Bone marrow (tissue), 2 donors: Measurements from ENCODE around the gene KCNC3.
A peak's percentile ranks its signal among the peaks of the same experiment; 100 is the strongest.
"Not testable (repeated sequence)": the region's sequence is repeated elsewhere in the genome, so short reads cannot be mapped to it uniquely, and the experiment has no call there.

Source experiments
- DNase-seq, 2 donors: peaks; one replicate each; lab custom pipeline; 2025; lab: John Stamatoyannopoulos, UW

Gene KCNC3

GRCh38 chr19:50353487-50353880, 24.3 kb upstream of the KCNC3 start:
- not testable (repeated sequence) for DNase-seq

GRCh38 chr19:50352242-50352641, 23.1 kb upstream of the KCNC3 start:
- DNase-seq, result no peak

DNA sequence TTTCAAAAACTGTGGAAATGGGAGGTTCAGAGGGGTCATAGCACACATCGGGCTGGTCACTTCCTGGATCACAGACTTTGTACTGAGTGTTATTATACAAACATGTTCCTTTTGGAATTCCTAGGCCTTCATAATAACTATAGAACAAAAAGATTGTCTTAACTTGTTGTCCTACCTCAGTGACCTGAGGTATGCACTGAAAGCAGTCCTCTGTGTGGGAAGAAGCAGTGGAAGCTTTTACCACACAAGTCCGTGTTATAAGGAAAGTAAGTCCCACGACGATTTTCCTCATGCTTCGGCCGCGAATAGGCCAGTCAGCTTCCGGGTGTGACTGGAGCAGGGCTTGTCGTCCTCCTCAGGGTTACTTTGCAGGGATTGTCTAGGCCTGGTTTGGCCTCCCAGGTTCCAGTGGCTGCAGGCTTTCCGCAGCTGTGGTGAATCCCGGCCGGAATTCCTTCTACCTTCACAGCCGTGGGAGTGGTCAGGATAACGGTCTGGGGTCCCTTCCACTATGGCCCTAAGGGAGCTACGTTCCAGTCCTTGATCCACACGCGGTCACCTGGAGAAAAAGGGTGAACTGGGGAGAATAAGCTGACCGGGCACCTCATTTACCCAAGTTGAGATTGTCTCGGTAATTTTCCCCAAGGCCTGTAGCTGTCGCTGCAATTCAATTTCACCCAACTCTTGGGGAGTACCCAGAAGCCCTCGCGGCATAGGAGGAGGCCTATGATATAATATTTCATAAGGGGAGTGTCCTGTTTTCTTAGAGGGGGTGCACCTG, 20.3 kb upstream of the KCNC3 start:
- no peak for DNase-seq

- DNase-seq, result not testable (repeated sequence)
Measured at GRCh38 chr19:50347089-50347581, 18.0 kb upstream of the KCNC3 start.

GRCh38 chr19:50344661-50345318, 15.6 kb upstream of the KCNC3 start:
- DNase-seq, result no peak

GRCh38 chr19:50341091-50341564, 12.0 kb upstream of the KCNC3 start:
- DNase-seq, result no peak

- no peak for DNase-seq
Measured at GRCh38 chr19:50340331-50340730, 11.2 kb upstream of the KCNC3 start.

DNA sequence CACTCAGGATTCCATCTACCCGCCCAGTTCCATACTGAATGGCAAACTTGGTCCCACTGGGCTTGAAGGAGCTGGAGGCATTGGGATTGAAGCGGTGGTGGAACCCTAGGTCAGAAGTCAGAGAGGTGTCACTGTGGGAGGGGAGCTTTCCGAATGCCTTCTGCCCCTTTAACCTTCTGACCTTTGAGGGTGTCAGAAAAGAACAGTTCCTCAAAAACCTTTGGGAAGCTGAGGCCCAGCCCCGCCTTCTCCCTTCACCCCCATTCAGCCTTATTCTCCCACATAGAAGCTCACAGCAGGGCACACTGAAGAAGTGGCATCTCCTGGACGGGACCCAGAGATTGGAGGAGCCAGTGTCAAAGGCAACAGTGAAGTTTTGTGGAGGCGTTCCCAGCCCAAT, 7.9 kb upstream of the KCNC3 start:
- DNase-seq, result not testable (repeated sequence)

DNA sequence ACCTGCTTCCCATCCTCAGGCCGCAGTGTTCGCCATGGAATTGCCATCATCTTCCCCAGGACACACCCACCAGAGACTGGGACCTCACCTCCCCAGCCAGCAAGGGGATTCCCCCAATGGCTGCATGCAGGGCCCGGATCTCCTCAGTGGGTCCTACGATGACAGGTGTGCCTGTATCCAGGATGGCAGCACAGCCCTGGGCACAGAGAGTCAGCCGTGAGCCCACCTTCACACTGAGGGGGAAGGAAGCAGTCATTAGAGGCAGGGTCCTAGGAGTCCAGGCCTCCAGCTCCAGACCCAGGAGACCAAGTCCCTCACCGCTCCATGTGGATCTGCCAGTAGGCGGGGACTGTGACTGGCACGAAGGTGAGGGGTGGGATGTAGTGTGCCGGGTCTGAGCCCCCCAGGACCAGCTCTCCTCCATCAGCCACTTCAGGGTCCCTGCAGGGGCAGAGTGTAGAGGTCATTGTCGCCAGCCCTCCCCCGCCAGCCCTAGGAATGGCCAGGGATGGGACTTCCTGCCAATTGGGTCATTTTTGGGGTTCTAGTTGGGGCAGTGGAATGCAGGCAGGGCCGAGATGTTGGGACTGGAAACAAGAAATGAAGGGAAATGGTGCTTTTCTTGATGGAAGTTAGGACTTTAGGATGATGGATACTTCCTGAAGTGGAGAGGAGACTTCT, 5.7 kb upstream of the KCNC3 start:
- no peak for DNase-seq

GRCh38 chr19:50333737-50334617, 4.8 kb upstream of the KCNC3 start:
- DNase-seq, result peak in 1 of 2 donors; percentile 96

DNA sequence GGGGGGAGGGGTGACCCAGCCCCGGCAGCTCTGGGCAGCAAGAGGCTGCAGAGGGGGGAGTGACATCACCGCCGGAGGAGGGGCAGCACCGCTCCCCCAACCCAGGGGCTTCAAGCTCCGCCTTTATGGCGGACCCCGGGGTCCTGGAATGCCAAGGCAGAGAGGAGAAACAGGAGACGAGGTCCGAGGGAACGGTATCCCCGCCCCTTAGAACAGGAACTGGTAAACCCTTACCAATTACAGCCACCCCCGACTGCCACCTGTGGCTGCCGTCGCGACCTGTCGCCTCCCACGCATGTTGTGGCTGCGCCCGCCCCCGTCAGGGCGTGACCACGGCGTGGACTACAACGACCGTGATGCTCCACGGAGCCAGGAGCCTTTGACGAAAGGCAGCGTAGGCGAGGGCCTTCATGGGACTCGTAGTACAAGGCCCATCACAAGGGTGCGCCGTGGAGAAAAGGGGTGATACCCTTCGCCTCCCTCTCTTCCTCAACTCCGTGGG, 4.1 kb upstream of the KCNC3 start:
- peak in 1 of 2 donors; percentile 96 for DNase-seq

GRCh38 chr19:50332244-50333038, 3.3 kb upstream of the KCNC3 start:
- no peak for DNase-seq

DNA sequence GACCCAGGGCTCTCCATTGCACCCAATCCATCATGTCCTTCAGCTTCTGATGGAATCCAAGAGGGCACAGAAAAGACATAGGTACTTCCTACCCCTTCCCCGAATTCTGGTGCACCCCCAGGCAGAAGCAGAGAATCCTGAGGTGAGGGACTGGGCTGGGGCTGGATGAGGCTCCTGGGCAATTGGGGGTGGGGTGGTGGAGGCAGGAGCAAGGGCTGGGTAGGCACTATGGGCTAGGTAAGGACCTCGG, 2.7 kb upstream of the KCNC3 start:
- DNase-seq, result no peak

DNA sequence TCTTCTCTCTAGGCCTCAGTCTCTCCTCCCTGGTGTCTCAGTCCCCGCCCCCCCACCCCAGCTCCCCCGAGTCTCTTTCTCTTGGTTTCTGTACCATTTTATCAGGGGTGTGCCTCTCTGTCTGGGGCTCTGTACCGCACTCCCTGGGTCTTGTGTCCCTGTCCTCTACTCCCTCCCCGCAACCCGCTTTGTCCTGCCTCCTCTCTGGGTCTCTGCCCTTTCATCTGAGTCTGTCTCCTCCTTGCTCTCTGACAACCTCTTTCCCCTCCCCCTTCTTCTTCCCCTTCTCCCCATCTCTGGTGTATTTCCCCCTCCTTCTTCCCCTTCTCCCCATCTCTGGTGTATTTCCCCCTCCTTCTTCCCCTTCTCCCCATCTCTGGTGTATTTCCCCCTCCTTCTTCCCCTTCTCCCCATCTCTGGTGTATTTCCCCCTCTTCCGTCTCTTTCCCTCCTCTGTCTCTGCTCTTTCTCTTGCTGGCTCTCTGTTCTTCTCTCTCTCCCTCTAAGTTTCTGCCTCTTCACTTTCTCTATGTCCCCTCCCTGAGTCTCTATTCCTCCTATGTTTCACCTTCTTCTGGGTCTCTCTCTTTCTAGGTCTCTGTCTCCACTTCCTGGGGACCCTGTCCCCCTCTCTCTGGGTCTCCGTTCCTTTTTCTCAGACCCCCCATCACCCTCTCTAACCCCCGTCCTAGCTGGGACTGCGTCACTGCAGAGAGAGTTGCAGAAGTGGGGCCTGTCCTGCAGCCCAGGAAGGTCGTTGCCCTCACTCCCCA, 2.2 kb upstream of the KCNC3 start:
- DNase-seq, result no peak

GRCh38 chr19:50330365-50331078, 1.3 kb upstream of the KCNC3 start:
- peak in 1 of 2 donors; percentile 52 for DNase-seq

DNA sequence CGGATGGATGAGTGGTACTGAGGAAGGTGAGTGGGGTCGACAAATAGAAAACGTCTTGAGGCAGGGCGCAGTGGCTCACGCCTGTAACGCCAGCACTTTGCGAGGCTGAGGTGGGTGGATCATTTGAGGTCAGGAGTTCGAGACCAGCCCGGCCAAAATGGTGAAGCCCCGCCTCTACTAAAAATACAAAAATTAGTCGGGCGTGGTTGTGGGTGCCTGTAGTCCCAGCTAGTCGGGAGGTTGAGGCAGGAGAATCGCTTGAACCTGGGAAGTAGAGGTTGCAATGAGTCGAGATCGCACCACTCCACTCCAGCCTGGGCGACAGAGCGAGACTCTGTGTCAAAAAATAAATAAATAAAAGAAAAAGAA, 733 bp upstream of the KCNC3 start:
- DNase-seq, result not testable (repeated sequence)

- no peak for DNase-seq
Measured at GRCh38 chr19:50328873-50329145, 368 bp downstream of the KCNC3 start.

GRCh38 chr19:50328224-50328872, 829 bp downstream of the KCNC3 start:
- no peak for DNase-seq
